ENCODE measurements around the gene CELF1.

DNA sequence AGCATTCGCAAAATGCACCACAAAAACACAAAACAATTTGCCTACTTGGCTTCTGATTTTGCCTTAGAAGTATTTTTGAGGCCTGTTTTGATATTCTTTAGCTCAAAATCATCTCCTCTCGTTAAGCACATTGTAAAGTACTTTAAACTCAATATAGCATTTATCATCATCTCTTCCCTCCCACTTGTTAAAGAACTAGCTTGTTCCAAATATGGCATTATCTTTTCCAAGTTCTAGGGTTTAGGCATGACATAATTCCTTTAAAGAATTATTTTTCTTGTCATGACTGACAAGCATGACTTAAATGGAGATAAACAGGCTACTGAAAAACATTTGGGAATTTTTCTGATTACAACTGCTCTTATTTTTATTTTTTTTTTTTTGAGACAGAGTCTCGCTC lies 21.3 kb downstream of the CELF1 start:
- TF ChIP-seq CTCF (conservative IDR thresholded peaks at IDR 0.05 in 1 of 2, IDR thresholded peaks at IDR 0.05 in 1 of 2; ENCODE audit: low read depth in 1 of 2, low read length in 2 of 2) (no peak), EZH2 (IDR thresholded peaks at IDR 0.05; ENCODE audit: low read length, missing control alignments) (no peak)

Data from fibroblast of lung (primary cell).